Astrocyte (in vitro differentiated cells and primary cell): ENCODE data around the gene RDH11.

Experiments used
- EZH2 ChIP-seq: IDR thresholded peaks from 2 replicates; pipeline ENCODE4 v1.6.1; 2012; ENCODE audit warnings: mild to moderate bottlenecking, low read length, inconsistent platforms; ENCODE audit not compliant: insufficient read depth
- TF ChIP-seq, protein P1 (sequence below): IDR thresholded peaks from 2 replicates; pipeline ENCODE4 v1.5.1; 2011; ENCODE audit warnings: low read depth, mild to moderate bottlenecking, inconsistent platforms, low read length, moderate library complexity; ENCODE audit not compliant: insufficient read depth

DNA sequence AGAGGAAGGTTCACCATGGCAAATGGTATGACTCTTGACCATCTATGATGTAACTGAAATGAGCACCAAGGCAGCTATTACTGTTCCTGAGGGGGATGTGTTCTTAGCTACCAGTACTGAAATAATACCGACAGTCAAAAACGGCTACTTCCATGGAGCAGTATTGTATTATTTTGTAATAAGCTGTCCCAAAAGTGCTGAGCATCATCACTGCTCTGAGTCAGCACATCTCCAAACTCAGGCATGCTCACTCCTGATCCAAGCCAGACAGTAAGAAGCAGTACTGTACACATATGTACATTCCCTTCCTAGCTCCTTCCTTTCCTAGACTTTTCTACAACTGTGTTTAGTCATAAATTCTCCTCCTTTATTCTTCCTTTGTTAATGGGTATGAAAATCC is 29.7 kb downstream of the RDH11 start:
- TF ChIP-seq, protein P1, sequence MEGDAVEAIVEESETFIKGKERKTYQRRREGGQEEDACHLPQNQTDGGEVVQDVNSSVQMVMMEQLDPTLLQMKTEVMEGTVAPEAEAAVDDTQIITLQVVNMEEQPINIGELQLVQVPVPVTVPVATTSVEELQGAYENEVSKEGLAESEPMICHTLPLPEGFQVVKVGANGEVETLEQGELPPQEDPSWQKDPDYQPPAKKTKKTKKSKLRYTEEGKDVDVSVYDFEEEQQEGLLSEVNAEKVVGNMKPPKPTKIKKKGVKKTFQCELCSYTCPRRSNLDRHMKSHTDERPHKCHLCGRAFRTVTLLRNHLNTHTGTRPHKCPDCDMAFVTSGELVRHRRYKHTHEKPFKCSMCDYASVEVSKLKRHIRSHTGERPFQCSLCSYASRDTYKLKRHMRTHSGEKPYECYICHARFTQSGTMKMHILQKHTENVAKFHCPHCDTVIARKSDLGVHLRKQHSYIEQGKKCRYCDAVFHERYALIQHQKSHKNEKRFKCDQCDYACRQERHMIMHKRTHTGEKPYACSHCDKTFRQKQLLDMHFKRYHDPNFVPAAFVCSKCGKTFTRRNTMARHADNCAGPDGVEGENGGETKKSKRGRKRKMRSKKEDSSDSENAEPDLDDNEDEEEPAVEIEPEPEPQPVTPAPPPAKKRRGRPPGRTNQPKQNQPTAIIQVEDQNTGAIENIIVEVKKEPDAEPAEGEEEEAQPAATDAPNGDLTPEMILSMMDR, result no peak
- TF ChIP-seq EZH2, result no peak
